Dendritic cell treated with granulocyte-macrophage colony-stimulating factor and Interleukin-4, amounts not matched to agents 40 ng/mL and 50 ng/mL, for 4 days (primary cell): ENCODE measurements around the gene SPATA31E1.

Experiments
- H3K27ac Mint-ChIP-seq: one replicate; pipeline ENCODE4 v1.8.0; 2022; ENCODE audit warnings: mild to moderate bottlenecking, mixed read lengths
- H3K27me3 Mint-ChIP-seq: one replicate; pipeline ENCODE4 v1.8.0; 2022; ENCODE audit warnings: mild to moderate bottlenecking, mixed read lengths
- H3K36me3 Mint-ChIP-seq: one replicate; pipeline ENCODE4 v1.8.0; 2022; ENCODE audit warnings: low read depth, mixed read lengths
- H3K4me1 Mint-ChIP-seq: one replicate; pipeline ENCODE4 v1.8.0; 2022; ENCODE audit warnings: low read depth, mixed read lengths
- H3K4me3 Mint-ChIP-seq: one replicate; pipeline ENCODE4 v1.8.0; 2022; ENCODE audit warnings: mild to moderate bottlenecking, moderate library complexity, mixed read lengths
- H3K9me3 Mint-ChIP-seq: one replicate; pipeline ENCODE4 v1.8.0; 2022; ENCODE audit warnings: mixed read lengths
- intact Hi-C: fragments of 100-400 bp; cut with micrococcal nuclease; formaldehyde crosslinking; loops from one replicate; pipeline ENCODE4 v1.15.0; 2022

The SPATA31E1 gene

GRCh38 chr9:87885484-87886189 lies 3.0 kb downstream of the SPATA31E1 start:
- peaks cover 51% of the 10 kb centered on the region for H3K27me3 Mint-ChIP-seq
- H3K36me3 Mint-ChIP-seq = no peaks in the 10 kb centered on the region
- no peaks in the 10 kb centered on the region for H3K9me3 Mint-ChIP-seq
- no peak overlapping the region for H3K27ac Mint-ChIP-seq
- intact Hi-C loops = no loop called here
- no peaks in the 10 kb centered on the region for H3K4me1 Mint-ChIP-seq
- H3K4me3 Mint-ChIP-seq = no peak overlapping the region

- Mint-ChIP-seq H3K27ac (no peak overlapping the region), H3K4me1 (no peaks in the 10 kb centered on the region), H3K4me3 (no peak overlapping the region), H3K9me3 (no peaks in the 10 kb centered on the region), H3K27me3 (peaks cover 52% of the 10 kb centered on the region), H3K36me3 (no peaks in the 10 kb centered on the region)
- intact Hi-C loops = no loop called here
Observed at GRCh38 chr9:87886210-87886932, 3.7 kb downstream of the SPATA31E1 start.

- intact Hi-C loops = no loop called here
- no peak overlapping the region for H3K4me3 Mint-ChIP-seq
- no peaks in the 10 kb centered on the region for H3K9me3 Mint-ChIP-seq
- H3K36me3 Mint-ChIP-seq = no peaks in the 10 kb centered on the region
- no peaks in the 10 kb centered on the region for H3K4me1 Mint-ChIP-seq
- H3K27me3 Mint-ChIP-seq = peaks cover 47% of the 10 kb centered on the region
- no peak overlapping the region for H3K27ac Mint-ChIP-seq
Observed at GRCh38 chr9:87886933-87887505, 4.3 kb downstream of the SPATA31E1 start.

- Mint-ChIP-seq H3K27me3 (peaks cover 47% of the 10 kb centered on the region), H3K9me3 (no peaks in the 10 kb centered on the region), H3K4me1 (no peaks in the 10 kb centered on the region), H3K36me3 (no peaks in the 10 kb centered on the region), H3K4me3 (no peak overlapping the region), H3K27ac (no peak overlapping the region)
- intact Hi-C loops = no loop called here
Observed at GRCh38 chr9:87887661-87888480, 5.2 kb downstream of the SPATA31E1 start.

- H3K4me1 Mint-ChIP-seq = no peaks in the 10 kb centered on the region
- H3K36me3 Mint-ChIP-seq = no peaks in the 10 kb centered on the region
- intact Hi-C loops = no loop called here
- no peak overlapping the region for H3K27ac Mint-ChIP-seq
- H3K27me3 Mint-ChIP-seq = peaks cover 49% of the 10 kb centered on the region
- H3K9me3 Mint-ChIP-seq = no peaks in the 10 kb centered on the region
- H3K4me3 Mint-ChIP-seq = no peak overlapping the region
Observed at GRCh38 chr9:87888501-87888900, 5.8 kb downstream of the SPATA31E1 start.

- peaks cover 47% of the 10 kb centered on the region for H3K27me3 Mint-ChIP-seq
- intact Hi-C loops = no loop called here
- peaks cover 7% of the 10 kb centered on the region for H3K9me3 Mint-ChIP-seq
- no peak overlapping the region for H3K27ac Mint-ChIP-seq
- H3K4me1 Mint-ChIP-seq = no peaks in the 10 kb centered on the region
- H3K36me3 Mint-ChIP-seq = no peaks in the 10 kb centered on the region
- no peak overlapping the region for H3K4me3 Mint-ChIP-seq
Observed at GRCh38 chr9:87889065-87889881, 6.6 kb downstream of the SPATA31E1 start.

- Mint-ChIP-seq H3K27me3 (peaks cover 45% of the 10 kb centered on the region), H3K27ac (no peak overlapping the region), H3K4me3 (no peak overlapping the region), H3K9me3 (peaks cover 11% of the 10 kb centered on the region), H3K36me3 (no peaks in the 10 kb centered on the region), H3K4me1 (no peaks in the 10 kb centered on the region)
- intact Hi-C loops = no loop called here
Observed at GRCh38 chr9:87889882-87890252, 7.2 kb downstream of the SPATA31E1 start.

- no peak overlapping the region for H3K4me3 Mint-ChIP-seq
- H3K9me3 Mint-ChIP-seq = peaks cover 14% of the 10 kb centered on the region
- H3K27me3 Mint-ChIP-seq = peaks cover 37% of the 10 kb centered on the region
- H3K27ac Mint-ChIP-seq = no peak overlapping the region
- H3K36me3 Mint-ChIP-seq = no peaks in the 10 kb centered on the region
- intact Hi-C loops = no loop called here
- no peaks in the 10 kb centered on the region for H3K4me1 Mint-ChIP-seq
Observed at GRCh38 chr9:87890837-87891236, 8.2 kb downstream of the SPATA31E1 start.

- Mint-ChIP-seq H3K27ac (no peak overlapping the region), H3K4me3 (no peak overlapping the region), H3K4me1 (no peaks in the 10 kb centered on the region), H3K27me3 (peaks cover 32% of the 10 kb centered on the region), H3K36me3 (no peaks in the 10 kb centered on the region), H3K9me3 (peaks cover 14% of the 10 kb centered on the region)
- intact Hi-C loops = no loop called here
Observed at GRCh38 chr9:87891754-87892153, 9.1 kb downstream of the SPATA31E1 start.

GRCh38 chr9:87892956-87893355 lies 10.3 kb downstream of the SPATA31E1 start:
- no peak overlapping the region for H3K4me3 Mint-ChIP-seq
- H3K36me3 Mint-ChIP-seq = no peaks in the 10 kb centered on the region
- intact Hi-C loops = no loop called here
- H3K4me1 Mint-ChIP-seq = no peaks in the 10 kb centered on the region
- peaks cover 26% of the 10 kb centered on the region for H3K9me3 Mint-ChIP-seq
- H3K27me3 Mint-ChIP-seq = peaks cover 22% of the 10 kb centered on the region
- no peak overlapping the region for H3K27ac Mint-ChIP-seq

GRCh38 chr9:87894998-87895625 lies 12.4 kb downstream of the SPATA31E1 start:
- Mint-ChIP-seq H3K9me3 (peaks cover 28% of the 10 kb centered on the region), H3K4me3 (no peak overlapping the region), H3K27ac (no peak overlapping the region), H3K27me3 (peaks cover 20% of the 10 kb centered on the region), H3K4me1 (no peaks in the 10 kb centered on the region), H3K36me3 (no peaks in the 10 kb centered on the region)
- intact Hi-C loops = no loop called here

- Mint-ChIP-seq H3K4me1 (no peaks in the 10 kb centered on the region), H3K9me3 (peaks cover 39% of the 10 kb centered on the region), H3K36me3 (no peaks in the 10 kb centered on the region), H3K27me3 (peaks cover 16% of the 10 kb centered on the region), H3K4me3 (no peak overlapping the region), H3K27ac (no peak overlapping the region)
- intact Hi-C loops = no loop called here
Observed at GRCh38 chr9:87896891-87897290, 14.2 kb downstream of the SPATA31E1 start.

- no peaks in the 10 kb centered on the region for H3K36me3 Mint-ChIP-seq
- H3K4me3 Mint-ChIP-seq = no peak overlapping the region
- H3K27ac Mint-ChIP-seq = no peak overlapping the region
- no peaks in the 10 kb centered on the region for H3K4me1 Mint-ChIP-seq
- peaks cover 51% of the 10 kb centered on the region for H3K9me3 Mint-ChIP-seq
- intact Hi-C loops = no loop called here
- peaks cover 12% of the 10 kb centered on the region for H3K27me3 Mint-ChIP-seq
Observed at GRCh38 chr9:87898151-87898550, 15.5 kb downstream of the SPATA31E1 start.
